Upper lobe of left lung (tissue), 4 donors: ENCODE results near the gene GATAD1.
"Not testable (repeated sequence)": the region's sequence is repeated elsewhere in the genome, so short reads cannot be mapped to it uniquely, and the experiment has no call there.

Source experiments
- CTCF ChIP-seq, 6 experiments: fragments of 450-650 bp in 4 of 6; fragments of 200-600 bp in 2 of 6; sonication (generic) in 2 of 6; IDR thresholded peaks; one replicate each; pipeline ENCODE4 v1.5.1; 2016 to 2019; ENCODE audit warnings: antibody characterized with exemption in 6 of 6
- POLR2A ChIP-seq, 4 donors: fragments of 450-650 bp; IDR thresholded peaks; one replicate each; pipeline ENCODE4 v1.5.1; 2016 to 2017; ENCODE audit warnings: antibody characterized with exemption in 4 of 4, mild to moderate bottlenecking in 2 of 4

- TF ChIP-seq POLR2A, CTCF (IDR thresholded peaks at IDR 0.05): not testable (repeated sequence)
Observed at GRCh38 chr7:92468589-92468988, 21.3 kb downstream of the GATAD1 start.
